OCI-LY7 (cell line): Measurements from ENCODE around the gene MTX2. TPM values are rescaled to one million over a fixed set of nuclear protein-coding genes. Genes with fewer than 3 reads are reported as not detected.

ENCODE experiments used
- BruUV-seq: library from RNA; stranded (reverse); fragments of 400-500 nt; replicated peaks from 2 replicates; lab custom pipeline; 2021; lab: Mats Ljungman, UMichigan
- CTCF ChIA-PET: fragments of 300-600 bp; sonication (Branson Sonifier 250); formaldehyde crosslinking; loops from one replicate; lab custom pipeline; 2022; ENCODE audit warnings: antibody characterized with exemption; ENCODE audit not compliant: unreplicated experiment; lab: Charles Lee
- POLR2A ChIA-PET: fragments of 300-600 bp; sonication (Branson Sonifier 250); formaldehyde crosslinking; loops from one replicate; lab custom pipeline; 2022; ENCODE audit warnings: antibody characterized with exemption; lab: Charles Lee
- DNase-seq: peaks from one replicate; pipeline ENCODE4 v3.0.0-alpha.2; 2015; ENCODE audit warnings: low spot score
- H2AFZ ChIP-seq: fragments of 200-600 bp; sonication (generic), shearing (Covaris generic); 2 replicates; pipeline ENCODE4 v1.6.1; 2014; ENCODE audit warnings: mild to moderate bottlenecking, antibody characterized with exemption, low read length, moderate library complexity
- H3K27ac ChIP-seq: fragments of 200-600 bp; sonication (generic); 2 replicates; pipeline ENCODE4 v1.5.1; 2014; ENCODE audit warnings: mixed run types, low read depth, mild to moderate bottlenecking, moderate library complexity, low read length, inconsistent platforms; ENCODE audit not compliant: poor library complexity, severe bottlenecking
- H3K36me3 ChIP-seq: fragments of 200-600 bp; sonication (generic); 2 replicates; pipeline ENCODE4 v1.6.1; 2014; ENCODE audit warnings: mild to moderate bottlenecking, antibody characterized with exemption, low read length, moderate library complexity, mixed read lengths; ENCODE audit not compliant: insufficient read depth
- H3K4me1 ChIP-seq: fragments of 200-600 bp; sonication (generic); 2 replicates; pipeline ENCODE4 v1.5.1; 2014; ENCODE audit warnings: mild to moderate bottlenecking, low read length; ENCODE audit not compliant: insufficient read depth, poor library complexity, severe bottlenecking
- H3K4me2 ChIP-seq: fragments of 200-600 bp; sonication (generic); 2 replicates; pipeline ENCODE4 v1.6.1; 2014; ENCODE audit warnings: mild to moderate bottlenecking, low read length
- H3K4me3 ChIP-seq: fragments of 200-600 bp; sonication (generic); 2 replicates; pipeline ENCODE4 v1.5.1; 2014; ENCODE audit warnings: mild to moderate bottlenecking, low read depth, low read length; ENCODE audit not compliant: poor library complexity, severe bottlenecking
- H3K79me2 ChIP-seq: fragments of 200-600 bp; sonication (generic); 2 replicates; pipeline ENCODE4 v1.6.1; 2016; ENCODE audit warnings: low read depth, mild to moderate bottlenecking, low read length, moderate library complexity, mixed read lengths; ENCODE audit not compliant: insufficient read depth
- H3K9me2 ChIP-seq: fragments of 200-600 bp; sonication (generic); 2 replicates; pipeline ENCODE4 v1.6.1; 2016; ENCODE audit warnings: mild to moderate bottlenecking, low read length, mixed read lengths; ENCODE audit not compliant: insufficient read depth
- H3K9me3 ChIP-seq: fragments of 200-600 bp; sonication (generic); 2 replicates; pipeline ENCODE4 v1.6.1; 2014; ENCODE audit warnings: mild to moderate bottlenecking, mixed run types, low read length, mixed read lengths
- H4K20me1 ChIP-seq: fragments of 200-600 bp; sonication (generic); 2 replicates; pipeline ENCODE4 v1.6.1; 2014; ENCODE audit warnings: mild to moderate bottlenecking, antibody characterized with exemption, low read length, moderate library complexity, mixed read lengths; ENCODE audit not compliant: insufficient read depth
- CTCF ChIP-seq: fragments of 200-600 bp; sonication (generic); conservative IDR thresholded peaks from 2 replicates; pipeline ENCODE4 v1.5.1; 2014; ENCODE audit warnings: mild to moderate bottlenecking, antibody characterized with exemption, low read length, moderate library complexity, mixed read lengths
- EZH2phosphoT487 ChIP-seq: fragments of 200-600 bp; sonication (generic); IDR thresholded peaks from 2 replicates; pipeline ENCODE4 v1.6.1; 2018; ENCODE audit warnings: low read depth, borderline replicate concordance, mild to moderate bottlenecking, mixed run types, antibody characterized with exemption, low read length, moderate library complexity, mixed read lengths
- intact Hi-C: fragments of 100-400 bp; cut with micrococcal nuclease; formaldehyde crosslinking; loops from one replicate; pipeline ENCODE4 v1.10.0; 2022; ENCODE audit not compliant: unreplicated experiment
- total RNA-seq, 2 experiments: library from RNA; depleted of rRNA in 1 of 2; stranded (reverse); fragments of >200 nt in 1 of 2; shearing (Covaris generic) in 1 of 2; gene quantifications; 2 replicates each; pipeline ENCODE4 v1.2.3, GENCODE V29; 2014 to 2022

Gene MTX2
- total RNA-seq, 2 experiments from 2014 or later = 31.9 to 71.3 TPM

- Histone ChIP-seq H3K36me3 (peaks cover 5% of the 10 kb centered on the region; the same call in 1 of the 2 replicates), H3K9me2 (no peaks in the 10 kb centered on the region), H3K4me1 (no peaks in the 10 kb centered on the region), H3K9me3 (no peaks in the 10 kb centered on the region), H3K27ac (no peak overlapping the region), H3K79me2 (no peaks in the 10 kb centered on the region), H3K4me3 (no peak overlapping the region), H2AFZ (no peak overlapping the region), H4K20me1 (no peaks in the 10 kb centered on the region), H3K4me2 (no peak overlapping the region)
- BruUV-seq = no TSS peak
- intact Hi-C loops = no loop called here
- ChIA-PET CTCF (no interaction called here), POLR2A (no interaction called here)
- no peak for TF ChIP-seq EZH2phosphoT487
- no peak for TF ChIP-seq CTCF
- no peak for DNase-seq
Measured at GRCh38 chr2:176317623-176318065, 48.4 kb downstream of the MTX2 start.

- intact Hi-C loops = no loop called here
- CTCF ChIA-PET = no interaction called here
Measured at GRCh38 chr2:176321916-176322315, 52.7 kb downstream of the MTX2 start.

More at GRCh38 chr2:176321916-176322315, 52.7 kb downstream of the MTX2 start:
- Histone ChIP-seq H3K9me2 (no peaks in the 10 kb centered on the region), H3K27ac (no peak overlapping the region), H3K4me1 (no peaks in the 10 kb centered on the region), H4K20me1 (no peaks in the 10 kb centered on the region), H2AFZ (no peak overlapping the region), H3K4me2 (no peak overlapping the region), H3K4me3 (no peak overlapping the region), H3K36me3 (no peaks in the 10 kb centered on the region), H3K79me2 (no peaks in the 10 kb centered on the region), H3K9me3 (no peaks in the 10 kb centered on the region)
- BruUV-seq = no TSS peak
- TF ChIP-seq EZH2phosphoT487 (no peak), CTCF (no peak)
- DNase-seq = no peak
- POLR2A ChIA-PET = interaction anchor here (0.7 to 1.3 kb wide), 3 partner anchors 24 to 160 kb away, joined by 3 read pairs; no protein-coding TSS in a partner anchor
